Sigmoid colon (tissue), 3 donors: Measurements from ENCODE around the gene TRAFD1.

Source experiments
- POLR2A ChIP-seq, 2 donors: fragments of 450-650 bp; IDR thresholded peaks; one replicate each; pipeline ENCODE4 v1.6.1; 2016; ENCODE audit warnings: antibody characterized with exemption in 2 of 2, mild to moderate bottlenecking in 2 of 2, moderate library complexity in 2 of 2
- TF ChIP-seq, protein P1 (sequence below), 4 experiments: fragments of 450-650 bp in 3 of 4; fragments of 200-600 bp in 1 of 4; IDR thresholded peaks; one replicate each; pipeline ENCODE4 v1.5.1; 2016 to 2019; ENCODE audit warnings: antibody characterized with exemption in 4 of 4, mild to moderate bottlenecking in 3 of 4, moderate library complexity in 2 of 4

DNA sequence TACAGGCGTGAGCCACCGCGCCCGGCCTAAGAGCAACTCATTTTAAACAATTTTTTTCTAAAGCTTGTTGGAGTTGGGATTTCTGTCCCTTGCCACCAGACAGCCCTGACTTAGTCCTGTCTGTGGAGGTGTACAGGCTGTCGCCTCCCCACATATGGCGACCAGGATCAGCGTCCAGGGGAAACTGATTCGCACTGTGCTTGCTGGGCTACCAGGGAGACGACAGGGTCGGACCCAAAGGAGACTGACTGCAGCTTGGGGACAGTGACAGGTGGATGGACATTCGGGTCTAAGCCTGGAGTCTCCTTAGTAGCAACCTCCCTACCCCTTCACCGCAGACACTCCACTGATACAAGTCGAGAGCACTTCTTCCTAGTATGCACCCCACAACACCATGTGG lies 40.3 kb downstream of the TRAFD1 start:
- TF ChIP-seq, protein P1, sequence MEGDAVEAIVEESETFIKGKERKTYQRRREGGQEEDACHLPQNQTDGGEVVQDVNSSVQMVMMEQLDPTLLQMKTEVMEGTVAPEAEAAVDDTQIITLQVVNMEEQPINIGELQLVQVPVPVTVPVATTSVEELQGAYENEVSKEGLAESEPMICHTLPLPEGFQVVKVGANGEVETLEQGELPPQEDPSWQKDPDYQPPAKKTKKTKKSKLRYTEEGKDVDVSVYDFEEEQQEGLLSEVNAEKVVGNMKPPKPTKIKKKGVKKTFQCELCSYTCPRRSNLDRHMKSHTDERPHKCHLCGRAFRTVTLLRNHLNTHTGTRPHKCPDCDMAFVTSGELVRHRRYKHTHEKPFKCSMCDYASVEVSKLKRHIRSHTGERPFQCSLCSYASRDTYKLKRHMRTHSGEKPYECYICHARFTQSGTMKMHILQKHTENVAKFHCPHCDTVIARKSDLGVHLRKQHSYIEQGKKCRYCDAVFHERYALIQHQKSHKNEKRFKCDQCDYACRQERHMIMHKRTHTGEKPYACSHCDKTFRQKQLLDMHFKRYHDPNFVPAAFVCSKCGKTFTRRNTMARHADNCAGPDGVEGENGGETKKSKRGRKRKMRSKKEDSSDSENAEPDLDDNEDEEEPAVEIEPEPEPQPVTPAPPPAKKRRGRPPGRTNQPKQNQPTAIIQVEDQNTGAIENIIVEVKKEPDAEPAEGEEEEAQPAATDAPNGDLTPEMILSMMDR (IDR thresholded peaks at IDR 0.05) = no peak
- no peak for TF ChIP-seq POLR2A (IDR thresholded peaks at IDR 0.05)
